GM21737 (cell line): Measurements from ENCODE around the gene RAD9A.
"Not testable (repeated sequence)": the region's sequence is repeated elsewhere in the genome, so short reads cannot be mapped to it uniquely, and the experiment has no call there.

Experiments
- ATAC-seq: cut with Tn5 transposase; IDR thresholded peaks from one replicate; pipeline ENCODE4 v1.9.1; 2021; ENCODE audit warnings: mild to moderate bottlenecking, moderate library complexity; ENCODE audit not compliant: unreplicated experiment

The RAD9A gene

DNA sequence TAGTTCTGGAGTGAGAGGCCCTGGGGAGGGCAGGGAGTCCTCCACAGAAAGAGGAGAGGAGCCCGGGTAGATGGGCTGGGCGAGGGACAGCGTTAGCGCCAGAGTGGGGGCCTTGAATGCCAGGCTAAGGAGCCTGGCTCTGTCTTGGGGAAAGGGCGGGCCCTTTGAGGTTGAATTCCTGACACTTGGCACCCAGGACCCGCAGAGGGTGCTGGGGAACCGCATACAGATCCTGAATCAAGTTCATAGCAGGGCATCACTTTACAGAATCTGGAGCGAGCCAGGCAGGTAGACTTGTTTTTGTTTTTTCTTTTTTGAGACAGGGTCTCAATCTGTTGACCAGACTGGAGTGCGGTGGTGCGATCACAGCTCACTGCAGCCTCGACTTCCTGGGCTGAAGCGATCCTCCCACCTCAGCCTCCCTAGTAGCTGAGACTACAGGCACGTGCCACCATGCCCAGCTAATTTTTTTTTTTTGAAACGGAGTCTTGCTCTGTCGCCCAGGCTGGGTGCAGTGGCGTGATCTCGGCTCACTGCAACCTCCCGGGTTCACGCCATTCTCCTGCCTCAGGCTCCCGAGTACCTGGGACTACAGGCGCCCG lies 29.7 kb downstream of the RAD9A start:
- ATAC-seq = no peak

DNA sequence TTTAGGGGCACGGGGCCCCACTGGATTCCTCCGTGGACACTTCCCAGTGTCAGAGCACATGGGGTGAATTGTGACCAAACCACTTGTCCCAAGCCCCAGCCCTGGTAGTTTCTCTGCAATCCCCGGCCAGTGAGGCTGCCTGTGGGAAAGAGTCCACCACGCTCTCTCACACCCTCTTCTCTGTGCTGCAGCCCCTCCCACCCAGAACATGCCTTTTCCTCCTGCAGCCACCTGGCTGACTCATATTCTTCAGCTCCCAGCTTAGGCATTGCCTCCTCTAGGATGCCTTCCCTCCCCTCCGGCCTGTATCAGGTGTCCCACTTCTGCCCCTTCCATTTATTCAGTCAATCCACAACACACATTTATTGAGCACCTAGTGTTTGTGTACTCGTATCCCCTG lies 31.1 kb downstream of the RAD9A start:
- ATAC-seq = no peak

DNA sequence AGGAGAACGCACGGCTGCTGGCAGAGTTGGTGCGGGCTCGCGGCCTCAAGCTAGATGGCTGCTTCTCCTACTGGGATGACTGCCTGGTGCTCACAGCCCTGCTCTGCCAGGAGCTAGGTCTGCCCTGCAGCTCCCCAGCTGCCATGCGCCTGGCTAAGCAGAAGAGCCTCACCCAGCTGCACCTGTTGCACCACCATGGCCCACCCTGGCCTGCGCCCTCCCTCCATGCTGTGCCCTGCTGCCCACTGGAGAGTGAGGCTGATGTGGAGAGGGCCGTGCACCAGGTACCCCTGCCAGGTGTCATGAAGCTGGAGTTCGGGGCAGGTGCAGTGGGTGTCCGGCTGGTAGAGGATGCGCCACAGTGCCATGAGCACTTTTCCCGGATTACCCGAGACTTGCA lies 31.7 kb downstream of the RAD9A start:
- ATAC-seq = no peak

DNA sequence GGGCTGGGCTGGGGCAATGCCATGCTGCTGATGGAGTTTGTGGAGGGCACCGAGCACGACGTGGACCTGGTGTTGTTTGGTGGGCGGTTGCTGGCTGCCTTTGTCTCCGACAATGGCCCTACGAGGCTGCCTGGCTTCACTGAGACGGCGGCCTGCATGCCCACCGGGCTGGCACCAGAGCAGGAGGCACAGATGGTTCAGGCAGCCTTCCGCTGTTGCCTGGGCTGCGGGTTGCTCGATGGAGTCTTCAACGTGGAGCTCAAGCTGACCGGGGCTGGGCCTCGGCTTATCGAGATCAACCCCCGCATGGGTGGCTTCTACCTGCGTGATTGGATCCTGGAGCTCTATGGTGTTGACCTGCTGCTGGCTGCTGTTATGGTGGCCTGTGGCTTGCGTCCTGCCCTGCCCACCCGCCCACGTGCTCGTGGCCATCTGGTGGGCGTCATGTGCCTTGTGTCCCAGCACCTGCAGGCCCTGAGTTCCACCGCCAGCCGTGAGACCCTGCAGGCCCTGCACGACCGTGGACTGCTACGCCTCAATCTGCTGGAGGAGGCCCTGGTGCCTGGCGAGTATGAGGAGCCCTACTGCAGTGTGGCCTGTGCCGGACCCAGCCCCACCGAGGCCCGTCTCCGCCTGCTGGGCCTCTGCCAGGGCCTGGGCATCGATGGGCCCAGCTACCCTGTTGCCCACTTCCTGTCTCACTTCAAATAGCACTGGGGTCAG lies 32.3 kb downstream of the RAD9A start:
- ATAC-seq = no peak

DNA sequence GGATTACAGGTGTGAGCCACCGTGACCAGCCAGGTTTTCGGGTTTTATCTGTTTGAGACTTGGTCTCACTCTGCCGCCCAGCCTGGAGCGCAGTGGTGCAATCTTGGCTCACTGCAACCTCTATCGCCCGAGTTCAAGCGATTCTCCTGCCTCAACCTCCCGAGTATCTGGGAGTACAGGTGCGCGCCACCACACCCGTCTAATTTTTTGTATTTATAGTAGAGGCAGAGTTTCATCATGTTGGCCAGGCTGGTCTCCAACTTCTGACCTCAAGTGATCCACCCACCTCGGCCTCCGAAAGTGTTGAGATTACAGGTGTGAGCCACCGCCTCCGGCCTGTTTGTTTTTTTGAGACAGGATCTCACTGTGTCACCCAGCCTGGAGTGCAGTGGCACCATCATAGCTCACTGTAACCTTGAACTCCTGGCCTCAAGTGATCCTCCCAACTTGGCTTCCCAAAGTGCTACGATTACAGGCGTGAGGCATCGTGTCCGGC lies 35.6 kb downstream of the RAD9A start:
- ATAC-seq = not testable (repeated sequence)

DNA sequence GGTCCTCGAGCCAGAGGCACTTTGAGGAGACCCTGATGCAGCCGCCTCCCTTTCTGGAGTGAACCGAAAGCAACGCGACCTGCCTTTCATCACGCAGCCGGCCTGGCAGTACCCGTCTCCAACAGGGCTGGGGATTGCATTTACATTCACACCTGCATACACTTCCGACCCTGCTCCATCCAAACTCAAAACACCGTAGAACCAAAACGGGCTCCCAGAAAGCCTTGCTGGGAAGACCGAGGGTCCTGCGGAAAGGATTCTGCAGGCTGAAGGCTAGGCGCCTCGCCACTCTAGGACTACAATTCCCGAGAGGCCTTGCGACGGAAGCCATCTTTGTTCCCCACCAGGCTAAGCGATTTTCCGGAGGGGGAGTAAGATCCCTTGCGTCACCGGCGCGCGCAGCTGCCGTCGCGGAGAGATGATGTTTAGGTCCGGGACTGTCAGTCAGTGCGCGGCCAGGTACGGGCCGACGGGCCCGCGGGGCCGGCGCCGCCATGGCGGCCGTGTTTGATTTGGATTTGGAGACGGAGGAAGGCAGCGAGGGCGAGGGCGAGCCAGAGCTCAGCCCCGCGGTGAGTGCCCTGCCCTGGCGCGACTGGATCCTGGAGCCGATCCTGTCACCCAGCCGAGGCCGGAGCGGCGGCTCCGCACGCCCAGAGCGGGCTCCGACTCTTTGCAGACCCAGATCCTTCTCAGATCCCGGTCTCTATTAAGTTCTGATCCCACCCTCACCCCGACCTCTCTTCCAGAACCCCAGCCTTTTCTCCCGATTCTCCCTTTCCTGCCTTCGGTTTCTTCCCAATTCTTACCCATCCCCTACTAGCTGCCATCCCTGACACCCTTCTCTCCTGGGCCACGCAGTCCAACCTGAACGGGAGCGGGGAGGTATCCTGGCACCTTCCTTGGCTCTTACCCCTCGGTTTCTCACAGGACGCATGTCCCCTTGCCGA lies 36.5 kb downstream of the RAD9A start, which contains the start of gene RPS6KB2:
TSS of gene RPS6KB2 (plus strand) at position 443 of the 950 bp plus-strand sequence. CDS start at position 495, 52 bp downstream.
- ATAC-seq = peak; percentile 76

DNA sequence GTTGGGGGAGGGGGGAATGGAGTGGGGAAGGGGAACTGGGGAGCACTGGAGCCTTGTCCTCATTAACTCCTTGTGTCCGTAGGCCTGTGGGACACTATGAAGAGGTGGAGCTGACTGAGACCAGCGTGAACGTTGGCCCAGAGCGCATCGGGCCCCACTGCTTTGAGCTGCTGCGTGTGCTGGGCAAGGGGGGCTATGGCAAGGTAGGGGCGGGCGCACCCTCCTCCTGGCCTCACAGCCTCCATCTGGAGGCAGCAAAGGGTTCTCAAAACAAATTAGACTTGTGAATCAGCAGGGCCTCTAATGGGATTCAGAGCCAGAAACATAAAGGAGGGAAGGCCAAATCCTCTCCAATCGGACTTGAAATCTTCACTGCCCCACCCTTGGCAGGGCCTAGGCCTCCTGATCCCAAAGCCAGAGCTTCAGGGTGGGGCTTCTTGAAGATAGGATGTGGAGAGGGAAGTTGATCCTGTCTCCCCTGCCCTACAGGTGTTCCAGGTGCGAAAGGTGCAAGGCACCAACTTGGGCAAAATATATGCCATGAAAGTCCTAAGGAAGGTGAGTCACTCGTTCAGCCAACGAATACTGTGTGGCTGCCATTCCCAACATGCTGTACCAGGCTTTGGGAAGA lies 37.4 kb downstream of the RAD9A start:
- no peak for ATAC-seq

DNA sequence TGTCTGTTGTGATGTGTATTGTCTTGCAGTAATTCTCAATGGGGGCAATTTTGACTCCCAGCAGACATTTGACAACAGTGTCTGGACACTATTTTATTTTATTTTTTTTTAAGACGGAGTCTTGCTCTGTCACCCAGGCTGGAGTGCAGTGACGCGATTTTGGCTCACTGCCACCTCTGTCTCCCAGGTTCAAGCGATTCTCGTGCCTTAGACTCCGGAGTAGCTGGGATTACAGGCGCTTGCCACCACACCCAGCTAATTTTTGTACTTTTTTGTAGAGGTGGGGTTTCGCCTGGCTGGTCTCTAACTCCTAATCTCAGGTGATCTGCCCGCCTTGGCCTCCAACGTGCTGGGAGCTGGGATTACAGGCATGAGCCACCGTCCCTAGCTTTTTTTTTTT lies 37.9 kb downstream of the RAD9A start:
- no peak for ATAC-seq

DNA sequence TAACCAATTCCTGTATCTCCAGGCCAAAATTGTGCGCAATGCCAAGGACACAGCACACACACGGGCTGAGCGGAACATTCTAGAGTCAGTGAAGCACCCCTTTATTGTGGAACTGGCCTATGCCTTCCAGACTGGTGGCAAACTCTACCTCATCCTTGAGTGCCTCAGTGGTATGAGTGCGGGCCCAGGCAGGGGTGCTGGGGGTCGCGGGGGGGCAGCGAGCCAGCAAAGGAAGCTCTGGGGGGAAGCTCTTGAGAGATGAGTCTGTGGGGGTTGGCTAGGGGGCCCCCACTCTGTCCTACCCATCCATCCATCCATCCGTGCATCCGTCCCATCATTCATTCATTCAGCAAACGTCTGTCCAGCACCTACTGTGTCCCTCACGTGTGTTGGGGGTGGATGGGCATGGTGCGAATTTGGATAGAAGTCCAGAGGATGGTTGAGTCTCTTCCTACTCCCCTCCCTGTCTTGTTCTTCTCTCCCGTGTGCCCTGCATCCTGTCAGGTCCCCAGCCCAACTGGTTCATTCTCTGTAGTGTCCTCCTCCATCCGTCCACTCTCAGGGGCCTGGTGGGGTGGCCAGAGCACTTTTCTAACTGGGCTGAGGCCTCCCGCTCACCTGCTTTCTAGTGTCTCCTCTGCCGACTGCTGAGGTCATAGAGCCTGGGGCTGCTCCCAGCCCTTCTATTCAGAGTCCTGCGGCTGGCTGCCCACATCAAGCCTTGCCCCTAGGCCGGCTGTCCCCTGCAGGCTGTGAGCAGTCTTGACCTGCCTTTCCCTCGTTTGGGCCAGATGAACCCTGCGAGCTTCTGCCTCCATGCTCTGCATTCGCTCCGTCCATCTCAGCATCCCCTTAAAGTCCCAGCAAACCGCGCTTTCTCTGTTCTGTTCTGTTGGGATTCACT lies 39.8 kb downstream of the RAD9A start:
- no peak for ATAC-seq

DNA sequence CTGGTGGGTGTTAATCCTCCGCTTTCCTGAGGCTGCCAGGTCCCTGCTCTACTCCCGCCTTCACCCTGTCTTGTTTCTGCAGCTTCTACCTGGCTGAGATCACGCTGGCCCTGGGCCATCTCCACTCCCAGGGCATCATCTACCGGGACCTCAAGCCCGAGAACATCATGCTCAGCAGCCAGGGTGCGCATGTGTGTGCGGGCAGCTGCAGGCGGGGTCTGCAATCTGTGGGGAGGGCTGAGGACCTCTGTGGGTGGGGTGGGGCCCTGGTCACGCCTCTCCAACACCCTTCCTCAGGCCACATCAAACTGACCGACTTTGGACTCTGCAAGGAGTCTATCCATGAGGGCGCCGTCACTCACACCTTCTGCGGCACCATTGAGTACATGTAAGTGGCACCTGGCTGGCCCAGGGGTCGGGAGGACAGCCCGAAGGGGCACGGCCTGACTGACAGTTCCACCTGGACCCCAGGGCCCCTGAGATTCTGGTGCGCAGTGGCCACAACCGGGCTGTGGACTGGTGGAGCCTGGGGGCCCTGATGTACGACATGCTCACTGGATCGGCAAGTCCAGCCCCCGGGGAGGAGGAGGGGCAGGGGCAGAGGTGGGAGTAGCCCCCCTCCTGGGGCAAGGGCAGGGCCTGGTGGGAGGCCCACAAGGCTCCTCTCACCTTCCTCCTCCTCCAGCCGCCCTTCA lies 41.0 kb downstream of the RAD9A start:
- ATAC-seq = no peak

DNA sequence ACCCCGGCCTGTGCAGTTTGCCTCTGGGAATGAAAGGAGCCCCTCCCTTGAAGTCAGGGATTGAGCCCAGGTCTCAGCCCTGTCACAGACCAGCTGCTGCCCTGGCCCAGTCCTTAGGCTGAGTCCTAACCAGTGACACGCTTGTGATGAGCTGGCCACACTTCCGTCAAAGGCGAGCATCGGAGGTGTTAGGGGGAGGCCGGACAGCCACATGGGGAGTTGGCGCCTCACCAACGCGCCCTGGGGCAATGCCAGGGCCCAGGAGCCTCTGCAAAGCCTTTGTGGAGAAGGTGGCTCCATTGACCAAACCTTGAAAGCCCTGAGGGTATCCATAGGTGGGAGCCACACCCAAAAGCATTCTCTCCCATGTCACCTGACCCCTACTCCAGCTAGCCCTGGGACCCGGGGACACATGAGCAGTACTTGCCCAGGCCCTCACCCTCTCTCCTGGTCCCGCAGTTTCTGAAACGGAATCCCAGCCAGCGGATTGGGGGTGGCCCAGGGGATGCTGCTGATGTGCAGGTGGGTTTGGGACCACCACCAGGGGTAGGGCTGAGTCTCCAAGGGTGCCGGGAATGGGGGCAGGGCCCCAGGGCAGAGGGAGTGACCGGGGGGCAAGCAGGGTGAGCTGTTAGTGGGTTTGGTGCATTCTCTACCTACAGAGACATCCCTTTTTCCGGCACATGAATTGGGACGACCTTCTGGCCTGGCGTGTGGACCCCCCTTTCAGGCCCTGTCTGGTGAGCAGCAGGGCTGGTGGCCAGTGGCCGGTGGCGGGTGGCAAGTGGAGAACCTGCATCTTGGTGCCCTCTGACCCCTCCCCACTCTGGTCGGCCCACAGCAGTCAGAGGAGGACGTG lies 42.0 kb downstream of the RAD9A start:
- ATAC-seq = no peak

DNA sequence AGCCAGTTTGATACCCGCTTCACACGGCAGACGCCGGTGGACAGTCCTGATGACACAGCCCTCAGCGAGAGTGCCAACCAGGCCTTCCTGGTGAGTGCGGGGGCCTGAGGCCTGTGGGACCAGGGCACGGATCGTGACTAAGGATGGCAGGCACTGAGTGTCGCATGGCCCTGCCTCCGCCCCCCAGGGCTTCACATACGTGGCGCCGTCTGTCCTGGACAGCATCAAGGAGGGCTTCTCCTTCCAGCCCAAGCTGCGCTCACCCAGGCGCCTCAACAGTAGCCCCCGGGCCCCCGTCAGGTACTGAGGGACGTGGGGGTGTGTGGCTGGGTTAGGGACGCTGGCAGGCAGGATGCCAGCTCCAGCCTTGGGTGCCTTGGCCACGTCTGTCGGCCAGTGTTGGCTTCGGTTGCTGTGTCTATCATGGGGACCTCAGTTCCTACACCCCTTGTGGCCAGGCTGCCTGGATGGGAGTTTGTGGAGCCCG lies 42.7 kb downstream of the RAD9A start:
- ATAC-seq = no peak

DNA sequence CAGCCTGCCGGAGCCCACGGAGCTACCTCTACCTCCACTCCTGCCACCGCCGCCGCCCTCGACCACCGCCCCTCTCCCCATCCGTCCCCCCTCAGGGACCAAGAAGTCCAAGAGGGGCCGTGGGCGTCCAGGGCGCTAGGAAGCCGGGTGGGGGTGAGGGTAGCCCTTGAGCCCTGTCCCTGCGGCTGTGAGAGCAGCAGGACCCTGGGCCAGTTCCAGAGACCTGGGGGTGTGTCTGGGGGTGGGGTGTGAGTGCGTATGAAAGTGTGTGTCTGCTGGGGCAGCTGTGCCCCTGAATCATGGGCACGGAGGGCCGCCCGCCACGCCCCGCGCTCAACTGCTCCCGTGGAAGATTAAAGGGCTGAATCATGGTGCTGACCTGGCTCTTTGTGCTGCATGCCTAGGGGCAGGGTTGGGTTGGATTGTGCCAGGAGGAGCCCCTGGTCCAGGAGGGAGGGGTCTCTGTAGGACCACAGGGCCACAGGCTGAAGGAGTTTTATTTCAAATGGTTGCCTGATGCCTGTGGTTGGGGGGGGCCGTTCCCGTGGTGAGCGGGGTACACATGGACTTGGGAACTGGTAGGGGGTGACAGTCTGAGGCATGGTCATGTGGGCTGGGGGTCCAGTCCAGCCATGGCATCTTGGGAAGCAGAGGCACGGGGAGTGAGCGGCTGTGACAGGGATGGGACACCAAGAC lies 43.4 kb downstream of the RAD9A start:
- ATAC-seq = no peak

DNA sequence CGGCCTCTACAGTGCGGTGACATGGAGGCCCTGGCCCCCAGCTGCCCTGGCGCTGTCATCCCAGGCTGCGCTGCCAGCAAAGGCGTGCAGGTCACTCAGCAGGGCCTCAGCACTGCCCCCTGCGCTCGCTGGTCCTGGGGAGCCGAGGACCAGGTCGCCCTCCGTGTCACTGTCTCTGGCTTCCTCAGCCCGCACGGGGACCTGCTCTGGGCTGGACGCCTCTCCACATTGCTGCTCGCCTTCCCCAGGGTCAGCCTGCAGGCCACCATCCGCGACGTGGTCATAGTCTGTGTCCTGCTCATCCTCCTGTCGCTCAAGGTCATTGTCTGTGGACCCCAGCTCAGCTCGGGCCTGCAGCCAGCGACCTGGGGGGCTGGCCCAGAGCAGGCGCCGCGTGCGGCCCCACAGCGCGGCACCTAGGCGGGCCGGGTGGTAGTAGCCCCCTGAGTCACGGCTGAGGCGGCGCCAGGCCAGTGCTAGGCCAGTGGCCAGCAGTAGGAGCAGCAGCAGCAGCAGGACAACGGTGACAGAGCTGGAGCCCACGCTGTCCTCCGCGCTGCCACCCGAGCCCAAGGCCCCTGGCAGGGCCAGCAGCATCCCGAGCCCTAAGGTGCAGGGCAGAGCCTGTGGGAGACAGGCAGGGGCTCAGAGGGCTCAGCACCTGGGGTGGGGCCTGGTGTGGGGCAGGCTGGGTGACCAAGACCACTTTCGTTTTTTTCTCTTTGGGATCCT lies 44.1 kb downstream of the RAD9A start:
- ATAC-seq = no peak

DNA sequence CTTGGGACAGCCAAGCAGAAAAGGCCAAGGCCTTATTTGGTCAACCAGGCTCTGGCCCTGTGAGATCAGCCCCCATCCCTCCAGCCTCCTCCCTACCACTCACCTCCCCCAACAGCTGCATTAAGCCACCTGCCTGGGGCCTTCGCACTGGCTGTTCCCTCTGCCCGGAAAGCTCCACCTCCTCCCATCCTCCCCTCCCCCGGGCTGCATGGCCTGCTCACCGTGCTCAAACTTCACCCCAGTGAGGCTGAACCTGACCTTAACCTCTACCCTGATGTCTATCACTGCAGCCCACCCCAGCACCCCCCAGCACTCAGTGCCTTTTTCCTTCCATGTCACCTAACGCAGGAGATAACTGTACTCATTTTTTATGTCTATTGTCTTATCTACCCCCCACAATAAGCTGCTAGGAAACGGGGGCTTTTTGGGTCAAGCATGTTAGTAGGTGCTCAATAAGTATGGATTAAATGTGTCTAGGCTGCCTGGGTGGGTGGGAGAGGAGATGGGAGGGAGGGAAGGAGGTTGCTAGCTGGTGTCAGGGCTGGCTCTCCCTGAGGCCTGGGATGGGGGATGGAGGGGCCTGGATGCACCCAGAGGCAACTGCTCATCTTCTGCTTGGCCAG lies 44.8 kb downstream of the RAD9A start:
- ATAC-seq = no peak

DNA sequence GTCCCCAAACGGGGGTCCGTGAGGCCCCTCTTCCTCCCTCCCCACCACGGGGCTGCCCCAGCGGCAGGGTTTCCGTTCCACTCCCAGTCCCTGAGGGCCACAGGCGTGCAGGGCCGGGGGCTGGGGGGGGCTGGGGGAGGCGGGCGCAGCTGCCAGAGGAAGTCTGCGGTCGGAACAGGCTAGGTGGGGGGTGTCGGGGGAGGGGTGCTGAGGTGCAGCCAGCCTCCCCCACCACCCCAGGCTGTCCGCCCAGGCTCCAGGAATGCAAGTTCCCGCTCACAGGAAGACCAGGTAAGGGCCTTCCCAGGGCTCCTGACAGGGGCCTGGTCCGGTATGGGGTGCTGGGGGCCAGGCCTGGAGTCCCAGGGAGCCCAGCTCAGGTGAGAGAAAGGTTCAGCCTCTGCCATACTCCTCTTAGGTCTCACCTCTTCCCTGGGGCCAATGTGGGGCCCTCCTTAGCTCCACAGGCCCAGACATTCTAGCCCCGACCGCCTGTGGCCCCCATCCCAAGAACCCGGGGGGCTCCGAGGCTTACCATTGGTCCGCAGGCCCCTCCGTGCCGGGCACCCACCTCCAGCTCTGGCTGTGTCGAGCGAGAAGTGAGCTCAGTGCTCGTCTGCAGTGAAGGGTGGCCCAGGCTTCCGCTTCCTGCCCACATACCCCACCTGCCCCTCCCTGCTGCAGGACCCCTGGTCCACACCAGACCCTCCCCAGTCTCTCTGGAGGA lies 45.5 kb downstream of the RAD9A start, which contains the start of gene PTPRCAP:
TSS of gene PTPRCAP (minus strand) at position 601 of the 727 bp plus-strand sequence. CDS start at position 538, 63 bp downstream.
- no peak for ATAC-seq
